ENCODE data around the gene ZBTB6. TPM values are rescaled to one million over a fixed set of nuclear protein-coding genes. Genes with fewer than 3 reads are reported as not detected.
"Not testable (repeated sequence)": the region's sequence is repeated elsewhere in the genome, so short reads cannot be mapped to it uniquely, and the experiment has no call there.

ZBTB6 gene
- total RNA-seq, 3 donors from 2014 or later: 6.3 to 7.2 (median 6.5) TPM

GRCh38 chr9:122939601-122940000, 26.5 kb upstream of the ZBTB6 start:
- DNase-seq (no peak), ATAC-seq (no peak)
- no peaks in the 10 kb centered on the region for H3K9me3 Mint-ChIP-seq
- H3K4me3 Mint-ChIP-seq: peak overlapping the region; percentile 51
- H3K36me3 Mint-ChIP-seq (ENCODE audit: insufficient read depth): peaks cover 6% of the 10 kb centered on the region
- no peaks in the 10 kb centered on the region for H3K27me3 Mint-ChIP-seq (ENCODE audit: low read depth)
- peaks cover 23% of the 10 kb centered on the region for H3K4me1 Mint-ChIP-seq (ENCODE audit: low read depth)

- ATAC-seq: no peak
- Mint-ChIP-seq H3K9me3 (no peaks in the 10 kb centered on the region), H3K4me1 (ENCODE audit: low read depth) (peaks cover 22% of the 10 kb centered on the region), H3K27me3 (ENCODE audit: low read depth) (no peaks in the 10 kb centered on the region), H3K4me3 (no peak overlapping the region), H3K36me3 (ENCODE audit: insufficient read depth) (peaks cover 6% of the 10 kb centered on the region)
- DNase-seq: no peak
Observed at GRCh38 chr9:122936883-122937282, 23.8 kb upstream of the ZBTB6 start.

- Mint-ChIP-seq H3K4me3 (no peak overlapping the region), H3K9me3 (no peaks in the 10 kb centered on the region), H3K27me3 (ENCODE audit: low read depth) (no peaks in the 10 kb centered on the region), H3K4me1 (ENCODE audit: low read depth) (peaks cover 19% of the 10 kb centered on the region), H3K36me3 (ENCODE audit: insufficient read depth) (peaks cover 6% of the 10 kb centered on the region)
- ATAC-seq (no peak), DNase-seq (no peak)
Observed at GRCh38 chr9:122936464-122936863, 23.3 kb upstream of the ZBTB6 start.

GRCh38 chr9:122931226-122932121, 18.4 kb upstream of the ZBTB6 start, which contains the start of gene ZBTB26:
ZBTB26 (minus strand) TSS chr9:122931512; CDS start chr9:122919934, 11,578 bp downstream.
- no peaks in the 10 kb centered on the region for H3K9me3 Mint-ChIP-seq
- no peaks in the 10 kb centered on the region for H3K27me3 Mint-ChIP-seq (ENCODE audit: low read depth)
- H3K4me1 Mint-ChIP-seq (ENCODE audit: low read depth): peaks cover 16% of the 10 kb centered on the region
- ATAC-seq (peak; percentile 99), DNase-seq (peak; percentile 82)
- H3K4me3 Mint-ChIP-seq: no peak within 1 kb of the TSS
- peaks cover under 1% of the 10 kb centered on the region for H3K36me3 Mint-ChIP-seq (ENCODE audit: insufficient read depth)

GRCh38 chr9:122930541-122931225, 17.6 kb upstream of the ZBTB6 start:
- no peak for ATAC-seq
- no peak for DNase-seq
- no peak overlapping the region for H3K4me3 Mint-ChIP-seq

GRCh38 chr9:122929796-122930354, 16.8 kb upstream of the ZBTB6 start:
- peaks cover 15% of the 10 kb centered on the region for H3K4me1 Mint-ChIP-seq (ENCODE audit: low read depth)
- no peaks in the 10 kb centered on the region for H3K9me3 Mint-ChIP-seq
- H3K4me3 Mint-ChIP-seq: no peak overlapping the region
- DNase-seq: no peak
- H3K36me3 Mint-ChIP-seq (ENCODE audit: insufficient read depth): no peaks in the 10 kb centered on the region
- no peak for ATAC-seq
- H3K27me3 Mint-ChIP-seq (ENCODE audit: low read depth): no peaks in the 10 kb centered on the region

More at GRCh38 chr9:122930541-122931225, 17.6 kb upstream of the ZBTB6 start:
- Mint-ChIP-seq H3K27me3 (ENCODE audit: low read depth) (no peaks in the 10 kb centered on the region), H3K36me3 (ENCODE audit: insufficient read depth) (no peaks in the 10 kb centered on the region), H3K9me3 (no peaks in the 10 kb centered on the region), H3K4me1 (ENCODE audit: low read depth) (peaks cover 16% of the 10 kb centered on the region)

GRCh38 chr9:122923947-122924346, 10.8 kb upstream of the ZBTB6 start:
- ATAC-seq (no peak), DNase-seq (no peak)
- Mint-ChIP-seq H3K4me3 (no peak overlapping the region), H3K27me3 (ENCODE audit: low read depth) (no peaks in the 10 kb centered on the region), H3K4me1 (ENCODE audit: low read depth) (peaks cover 7% of the 10 kb centered on the region), H3K9me3 (no peaks in the 10 kb centered on the region), H3K36me3 (ENCODE audit: insufficient read depth) (peaks cover 14% of the 10 kb centered on the region)

GRCh38 chr9:122922713-122923112, 9.6 kb upstream of the ZBTB6 start:
- no peak for ATAC-seq
- Mint-ChIP-seq H3K4me3 (no peak overlapping the region), H3K27me3 (ENCODE audit: low read depth) (no peaks in the 10 kb centered on the region), H3K4me1 (ENCODE audit: low read depth) (peaks cover 7% of the 10 kb centered on the region), H3K9me3 (no peaks in the 10 kb centered on the region), H3K36me3 (ENCODE audit: insufficient read depth) (peaks cover 17% of the 10 kb centered on the region)
- DNase-seq: no peak

- ATAC-seq (no peak), DNase-seq (no peak)
- H3K4me3 Mint-ChIP-seq: no peak overlapping the region
- no peaks in the 10 kb centered on the region for H3K9me3 Mint-ChIP-seq
- no peaks in the 10 kb centered on the region for H3K27me3 Mint-ChIP-seq (ENCODE audit: low read depth)
- H3K36me3 Mint-ChIP-seq (ENCODE audit: insufficient read depth): peaks cover 17% of the 10 kb centered on the region
- H3K4me1 Mint-ChIP-seq (ENCODE audit: low read depth): peaks cover 4% of the 10 kb centered on the region
Observed at GRCh38 chr9:122918310-122918709, 5.2 kb upstream of the ZBTB6 start.

- Mint-ChIP-seq H3K27me3 (ENCODE audit: low read depth) (no peaks in the 10 kb centered on the region), H3K9me3 (no peaks in the 10 kb centered on the region), H3K4me3 (peak overlapping the region; percentile 100), H3K4me1 (ENCODE audit: low read depth) (peaks cover 26% of the 10 kb centered on the region), H3K36me3 (ENCODE audit: insufficient read depth) (peaks cover 26% of the 10 kb centered on the region)
- DNase-seq (no peak), ATAC-seq (no peak)
Observed at GRCh38 chr9:122912671-122912963, 506 bp downstream of the ZBTB6 start.

- H3K4me1 Mint-ChIP-seq (ENCODE audit: low read depth): peaks cover 26% of the 10 kb centered on the region
- not testable (repeated sequence) for H3K9me3 Mint-ChIP-seq; DNase-seq; H3K27me3 Mint-ChIP-seq (ENCODE audit: low read depth); H3K4me3 Mint-ChIP-seq; ATAC-seq
- H3K36me3 Mint-ChIP-seq (ENCODE audit: insufficient read depth): peaks cover 17% of the 10 kb centered on the region
Observed at GRCh38 chr9:122906122-122906521, 7.0 kb downstream of the ZBTB6 start.

- peak within 1 kb of the TSS; percentile 92 for H3K4me3 Mint-ChIP-seq
- peak; percentile 91 to 93 for ATAC-seq
- no peaks in the 10 kb centered on the region for H3K27me3 Mint-ChIP-seq (ENCODE audit: low read depth)
Observed at GRCh38 chr9:122904823-122905710, 8.1 kb downstream of the ZBTB6 start, which contains the start of gene RC3H2. RC3H2 (minus strand) TSS chr9:122905359; CDS start chr9:122897509, 7,850 bp downstream.

GRCh38 chr9:122904466-122904822, 8.7 kb downstream of the ZBTB6 start:
- peaks cover 32% of the 10 kb centered on the region for H3K4me1 Mint-ChIP-seq (ENCODE audit: low read depth)
- DNase-seq: peak; percentile 14
- H3K4me3 Mint-ChIP-seq: peak overlapping the region; percentile 92
- H3K36me3 Mint-ChIP-seq (ENCODE audit: insufficient read depth): peaks cover 9% of the 10 kb centered on the region
- no peaks in the 10 kb centered on the region for H3K27me3 Mint-ChIP-seq (ENCODE audit: low read depth)
- no peaks in the 10 kb centered on the region for H3K9me3 Mint-ChIP-seq
- ATAC-seq: peak; percentile 4 to 10

More at GRCh38 chr9:122904823-122905710, 8.1 kb downstream of the ZBTB6 start, which contains the start of gene RC3H2:
- Mint-ChIP-seq H3K9me3 (no peaks in the 10 kb centered on the region), H3K4me1 (ENCODE audit: low read depth) (peaks cover 27% of the 10 kb centered on the region), H3K36me3 (ENCODE audit: insufficient read depth) (peaks cover 10% of the 10 kb centered on the region)
- peak; percentile 96 for DNase-seq

- Mint-ChIP-seq H3K9me3 (no peaks in the 10 kb centered on the region), H3K4me3 (peak overlapping the region; percentile 65), H3K36me3 (ENCODE audit: insufficient read depth) (peaks cover 3% of the 10 kb centered on the region), H3K4me1 (ENCODE audit: low read depth) (peaks cover 53% of the 10 kb centered on the region), H3K27me3 (ENCODE audit: low read depth) (no peaks in the 10 kb centered on the region)
- DNase-seq (no peak), ATAC-seq (no peak)
Observed at GRCh38 chr9:122900791-122901190, 12.3 kb downstream of the ZBTB6 start.
